Left kidney (tissue), 2 donors: ENCODE measurements around the gene RHBDF1. TPM values are rescaled to one million over a fixed set of nuclear protein-coding genes. Genes with fewer than 3 reads are reported as not detected.

Experiments
- DNase-seq: peaks from one replicate; pipeline ENCODE4 v3.0.0-alpha.2; 2013
- polyA plus RNA-seq: library from polyadenylated mRNA; unstranded; fragments of 120-200 nt; gene quantifications from one replicate; pipeline ENCODE4 v1.2.1, GENCODE V29; 2013; ENCODE audit not compliant: insufficient read length

The RHBDF1 gene
- polyA plus RNA-seq, 1 donor = 26.3 TPM

- no peak for DNase-seq
These were observed 3.4 kb upstream of the RHBDF1 start for GRCh38 chr16:75580-76501.

- DNase-seq = no peak
These were observed 2.4 kb upstream of the RHBDF1 start for GRCh38 chr16:74747-75334.

GRCh38 chr16:74051-74746, 1.8 kb upstream of the RHBDF1 start:
- DNase-seq = no peak

GRCh38 chr16:71540-72401, 660 bp downstream of the RHBDF1 start:
- DNase-seq = no peak

- no peak for DNase-seq
These were observed 1.3 kb downstream of the RHBDF1 start for GRCh38 chr16:71210-71539.

GRCh38 chr16:69181-69580, 3.2 kb downstream of the RHBDF1 start:
- DNase-seq = no peak

- no peak for DNase-seq
These were observed 4.3 kb downstream of the RHBDF1 start for GRCh38 chr16:67884-68789.

- no peak for DNase-seq
These were observed 5.1 kb downstream of the RHBDF1 start for GRCh38 chr16:67183-67791.

GRCh38 chr16:66309-67182, 5.9 kb downstream of the RHBDF1 start:
- DNase-seq = no peak

GRCh38 chr16:65745-66144, 6.7 kb downstream of the RHBDF1 start:
- no peak for DNase-seq

- DNase-seq = no peak
These were observed 7.5 kb downstream of the RHBDF1 start for GRCh38 chr16:64914-65255.

GRCh38 chr16:63998-64913, 8.2 kb downstream of the RHBDF1 start:
- no peak for DNase-seq

- no peak for DNase-seq
These were observed 9.0 kb downstream of the RHBDF1 start for GRCh38 chr16:63466-63865.

GRCh38 chr16:62968-63391, 9.5 kb downstream of the RHBDF1 start:
- no peak for DNase-seq

GRCh38 chr16:62283-62967, 10.0 kb downstream of the RHBDF1 start:
- no peak for DNase-seq

GRCh38 chr16:61879-62281, 10.6 kb downstream of the RHBDF1 start:
- no peak for DNase-seq

- DNase-seq = no peak
These were observed 11.2 kb downstream of the RHBDF1 start for GRCh38 chr16:60929-61878.
